ENCODE measurements around the gene ETV1. TPM values are rescaled to one million over a fixed set of nuclear protein-coding genes. Genes with fewer than 3 reads are reported as not detected.

ETV1 gene
- total and polyA plus RNA-seq, 8 donors: 1.4 to 8.5 (median 2.9) TPM

DNA sequence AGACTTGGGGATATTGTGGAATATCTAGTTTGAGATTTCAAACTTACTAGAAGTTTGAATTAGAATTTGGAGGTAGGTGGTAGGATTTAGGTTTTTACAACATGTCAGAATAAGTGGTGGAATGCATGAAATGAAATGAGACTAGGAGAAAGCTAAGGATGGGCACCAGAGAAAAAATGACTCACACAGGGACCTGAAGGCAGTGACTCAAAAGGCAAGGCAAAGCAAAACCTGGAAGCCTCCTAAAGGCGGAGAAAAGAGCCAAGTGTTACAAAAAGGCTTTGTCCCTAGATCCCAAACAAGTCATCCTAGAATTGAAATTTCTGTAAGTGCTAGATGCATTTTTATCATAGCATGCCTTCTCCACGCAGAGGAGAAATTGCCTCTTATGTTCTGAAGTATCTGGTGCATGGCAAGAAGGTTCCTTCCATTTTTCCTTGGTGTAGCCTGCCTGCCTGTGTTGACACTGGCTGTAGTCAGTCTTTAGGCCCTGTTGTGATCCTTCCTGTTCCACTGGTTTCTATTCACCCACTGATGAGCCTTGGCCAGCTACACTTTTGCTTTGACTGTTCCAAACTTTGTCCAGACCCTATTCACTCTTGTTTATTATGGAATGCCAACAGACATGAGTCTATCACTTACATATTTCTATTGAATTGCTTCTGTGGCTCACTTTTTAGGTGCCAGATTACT lies 109.3 kb downstream of the ETV1 start:
- peaks cover 0 to 3% (median 0%) of the 10 kb centered on the region in 4 donors for H3K27me3 ChIP-seq
- no peak for FAIRE-seq
- WGBS, 2 donors: 71 to 78% methylated on average over 2 of the region's 2 CpGs
- intact Hi-C loops (cut with DNase I): no loop called here
- DNase-seq: no peak
- no peak overlapping the region for H3K4me3 ChIP-seq
- H3K4me1 ChIP-seq: no peaks in the 10 kb centered on the region
- ATAC-seq: no peak
- TF ChIP-seq, protein P1, sequence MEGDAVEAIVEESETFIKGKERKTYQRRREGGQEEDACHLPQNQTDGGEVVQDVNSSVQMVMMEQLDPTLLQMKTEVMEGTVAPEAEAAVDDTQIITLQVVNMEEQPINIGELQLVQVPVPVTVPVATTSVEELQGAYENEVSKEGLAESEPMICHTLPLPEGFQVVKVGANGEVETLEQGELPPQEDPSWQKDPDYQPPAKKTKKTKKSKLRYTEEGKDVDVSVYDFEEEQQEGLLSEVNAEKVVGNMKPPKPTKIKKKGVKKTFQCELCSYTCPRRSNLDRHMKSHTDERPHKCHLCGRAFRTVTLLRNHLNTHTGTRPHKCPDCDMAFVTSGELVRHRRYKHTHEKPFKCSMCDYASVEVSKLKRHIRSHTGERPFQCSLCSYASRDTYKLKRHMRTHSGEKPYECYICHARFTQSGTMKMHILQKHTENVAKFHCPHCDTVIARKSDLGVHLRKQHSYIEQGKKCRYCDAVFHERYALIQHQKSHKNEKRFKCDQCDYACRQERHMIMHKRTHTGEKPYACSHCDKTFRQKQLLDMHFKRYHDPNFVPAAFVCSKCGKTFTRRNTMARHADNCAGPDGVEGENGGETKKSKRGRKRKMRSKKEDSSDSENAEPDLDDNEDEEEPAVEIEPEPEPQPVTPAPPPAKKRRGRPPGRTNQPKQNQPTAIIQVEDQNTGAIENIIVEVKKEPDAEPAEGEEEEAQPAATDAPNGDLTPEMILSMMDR (IDR thresholded peaks at IDR 0.05): no peak
- no peaks in the 10 kb centered on the region for H3K9me3 ChIP-seq
- H3K27ac ChIP-seq: no peak overlapping the region
- H3K36me3 ChIP-seq: no peaks in the 10 kb centered on the region

DNA sequence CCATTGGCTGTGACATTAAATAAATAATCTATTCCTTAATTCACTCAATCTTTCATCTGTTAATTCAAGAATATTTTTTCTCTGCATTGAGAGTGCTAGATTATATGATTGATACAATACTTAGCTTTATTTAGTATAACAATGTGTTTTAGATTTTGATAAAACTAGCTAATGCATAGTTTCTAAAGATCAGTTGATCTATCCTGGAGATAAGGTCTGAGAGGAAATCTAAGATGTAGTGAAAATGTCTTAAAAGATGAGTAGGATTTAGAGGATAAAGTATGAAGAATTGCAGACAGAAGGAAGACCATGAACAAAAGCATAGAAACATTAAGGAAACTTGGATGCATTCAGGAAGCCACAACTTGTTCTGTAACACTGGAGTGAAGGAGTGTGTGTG lies 110.3 kb downstream of the ETV1 start:
- FAIRE-seq (no peak), DNase-seq (no peak), ATAC-seq (no peak)
- peaks cover 0 to 3% (median 0%) of the 10 kb centered on the region in 4 donors for H3K27me3 ChIP-seq
- no peaks in the 10 kb centered on the region for H3K36me3 ChIP-seq
- intact Hi-C loops (cut with DNase I): no loop called here
- TF ChIP-seq, protein P1 (IDR thresholded peaks at IDR 0.05): no peak
- H3K9me3 ChIP-seq: no peaks in the 10 kb centered on the region
- H3K4me3 ChIP-seq: no peak overlapping the region
- H3K27ac ChIP-seq: no peak overlapping the region
- H3K4me1 ChIP-seq: no peaks in the 10 kb centered on the region

GRCh38 chr7:13878154-13878553 lies 111.3 kb downstream of the ETV1 start:
- ATAC-seq: no peak

GRCh38 chr7:13875496-13876074 lies 113.9 kb downstream of the ETV1 start:
- no peak overlapping the region for H3K4me3 ChIP-seq
- TF ChIP-seq, protein P1 (IDR thresholded peaks at IDR 0.05): no peak
- ATAC-seq (no peak), FAIRE-seq (no peak), DNase-seq (no peak)
- H3K27ac ChIP-seq: no peak overlapping the region
- no peaks in the 10 kb centered on the region for H3K36me3 ChIP-seq
- WGBS, 2 donors: 52 to 67% methylated on average over 5 of the region's 5 CpGs
- H3K4me1 ChIP-seq: no peaks in the 10 kb centered on the region
- peaks cover 0 to 6% (median 0%) of the 10 kb centered on the region in 4 donors for H3K27me3 ChIP-seq
- intact Hi-C loops (cut with DNase I): no loop called here
- no peaks in the 10 kb centered on the region for H3K9me3 ChIP-seq

More at GRCh38 chr7:13878154-13878553, 111.3 kb downstream of the ETV1 start:
- intact Hi-C loops (cut with DNase I): no loop called here
- no peaks in the 10 kb centered on the region for H3K9me3 ChIP-seq
- H3K4me3 ChIP-seq: no peak overlapping the region
- FAIRE-seq (no peak), DNase-seq (no peak)
- peaks cover 0 to 3% (median 1%) of the 10 kb centered on the region in 4 donors for H3K27me3 ChIP-seq
- no peak overlapping the region for H3K27ac ChIP-seq
- TF ChIP-seq, protein P1 (IDR thresholded peaks at IDR 0.05): no peak
- H3K4me1 ChIP-seq: no peaks in the 10 kb centered on the region
- no peaks in the 10 kb centered on the region for H3K36me3 ChIP-seq

- ATAC-seq: peak in 2 of 4 donors; percentile 27 to 37
- Histone ChIP-seq H3K4me3 (no peak overlapping the region), H3K4me1 (no peaks in the 10 kb centered on the region), H3K27ac (no peak overlapping the region), H3K36me3 (no peaks in the 10 kb centered on the region), H3K27me3 (peaks cover 0 to 6% (median 0%) of the 10 kb centered on the region in 4 donors), H3K9me3 (no peaks in the 10 kb centered on the region)
- no peak for FAIRE-seq
- TF ChIP-seq, protein P1 (IDR thresholded peaks at IDR 0.05): no peak
- intact Hi-C loops (cut with DNase I): no loop called here
- WGBS, 2 donors: 21 to 29% methylated on average over 2 of the region's 2 CpGs
- no peak for DNase-seq
Measured at GRCh38 chr7:13874783-13875182, 114.7 kb downstream of the ETV1 start.

Measured in pancreas (tissue), 10 donors.